HUDEP-2 (cell line): ENCODE results near the gene DGCR8.
"Not testable (repeated sequence)": the region's sequence is repeated elsewhere in the genome, so short reads cannot be mapped to it uniquely, and the experiment has no call there.

ENCODE experiments used
- DNase-seq, 76 experiments: peaks; one replicate each; lab custom pipeline; 2025; ENCODE audit not compliant: unreplicated experiment in 76 of 76; lab: John Stamatoyannopoulos, UW

Gene DGCR8

DNA sequence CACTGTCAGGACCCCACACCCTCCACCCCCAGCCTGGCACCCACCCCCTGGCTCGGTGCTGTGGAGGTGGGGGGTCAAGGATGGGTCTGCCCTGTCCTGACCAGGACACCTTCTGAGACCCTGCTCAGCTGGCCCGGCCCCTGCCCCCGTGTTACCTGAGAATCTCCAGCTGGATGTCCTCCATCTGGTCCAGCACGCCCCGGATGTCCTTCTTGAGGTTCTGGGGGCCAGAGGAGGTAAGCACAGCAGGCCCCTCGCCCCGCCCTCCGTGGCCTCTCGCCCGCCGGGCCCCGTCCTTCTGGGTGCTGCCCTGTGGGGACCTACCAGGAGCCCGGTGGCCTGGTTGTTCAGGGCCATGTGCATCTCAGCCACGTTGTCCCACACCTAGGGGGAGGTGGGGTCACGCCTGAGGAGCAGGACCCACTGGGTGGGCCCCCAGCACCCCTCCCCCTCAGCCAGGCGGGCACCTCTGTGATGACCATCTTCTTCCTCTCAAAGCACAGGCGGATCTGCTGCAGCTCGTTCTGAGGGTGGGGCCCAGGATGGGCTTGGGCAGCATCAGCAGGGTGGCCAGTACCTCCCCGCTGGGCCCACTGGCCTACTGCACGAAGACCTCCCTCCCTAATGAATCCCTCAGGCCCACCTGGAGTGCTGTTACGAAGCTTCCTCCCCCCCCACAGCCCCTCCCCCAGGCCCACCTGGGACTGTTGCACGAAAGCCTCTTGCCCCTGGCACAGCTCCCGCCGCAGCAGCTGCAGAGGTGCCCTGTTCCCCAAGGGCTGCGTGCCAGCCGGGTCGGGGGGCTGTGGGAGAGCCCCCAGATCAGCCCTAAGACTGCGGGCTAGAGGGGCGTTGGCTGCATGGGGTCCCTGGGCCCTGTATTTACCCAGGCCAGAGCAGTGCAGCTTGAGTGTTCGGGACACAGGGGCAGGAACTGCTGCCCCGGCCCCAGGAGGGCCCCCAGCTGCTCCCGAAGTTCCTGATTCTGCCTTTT, 69.5 kb downstream of the DGCR8 start:
- no peak for DNase-seq

DNA sequence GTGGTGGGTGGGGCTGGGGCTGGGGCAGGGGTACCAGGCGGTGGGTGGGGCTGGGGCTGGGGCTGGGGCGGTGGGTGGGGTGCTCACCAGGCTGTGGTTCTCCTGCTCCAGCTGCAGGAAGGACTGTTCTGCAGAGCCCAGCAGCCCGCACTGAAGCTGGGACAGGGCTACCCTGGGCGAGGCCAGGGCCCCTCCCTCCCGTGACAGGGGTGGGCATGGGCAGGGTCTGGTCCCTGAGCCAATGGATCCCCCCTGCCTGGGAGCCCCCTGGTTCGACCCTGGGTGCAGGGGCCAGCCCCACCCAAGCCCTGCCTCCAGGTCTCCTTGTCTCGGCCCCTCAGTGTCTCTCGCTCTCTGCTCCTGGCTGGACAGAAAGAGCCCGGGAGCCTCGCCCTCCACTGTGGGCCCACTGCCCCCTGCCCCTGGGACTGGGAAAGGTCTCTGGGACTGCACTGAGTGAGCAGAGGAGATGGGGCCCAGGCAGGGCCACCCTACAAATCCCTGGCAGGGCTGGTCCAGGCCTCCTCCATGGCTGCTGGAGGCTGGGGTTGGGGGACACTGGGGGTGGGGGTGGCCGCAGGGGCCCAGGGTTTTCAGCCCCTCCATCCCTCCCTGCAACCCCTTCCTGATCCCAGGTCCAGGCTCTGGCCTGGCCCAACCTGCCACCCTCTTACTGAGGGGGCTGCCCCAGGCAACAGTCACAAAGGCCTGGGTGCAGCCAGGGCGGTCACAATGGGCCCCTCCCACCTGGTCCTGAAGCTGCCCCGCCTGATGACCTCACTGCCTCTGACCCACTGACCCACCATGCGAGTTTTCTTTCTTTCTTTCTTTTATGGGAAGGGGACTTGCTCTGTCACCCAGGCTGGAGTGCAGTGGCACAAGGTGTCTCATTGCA, 70.6 kb downstream of the DGCR8 start, which contains the start of gene CCDC188:
Gene CCDC188 (minus strand): TSS at position 675 of the 895 bp plus-strand sequence. CDS start 69 bp downstream, at position 606.
- no peak for DNase-seq

DNA sequence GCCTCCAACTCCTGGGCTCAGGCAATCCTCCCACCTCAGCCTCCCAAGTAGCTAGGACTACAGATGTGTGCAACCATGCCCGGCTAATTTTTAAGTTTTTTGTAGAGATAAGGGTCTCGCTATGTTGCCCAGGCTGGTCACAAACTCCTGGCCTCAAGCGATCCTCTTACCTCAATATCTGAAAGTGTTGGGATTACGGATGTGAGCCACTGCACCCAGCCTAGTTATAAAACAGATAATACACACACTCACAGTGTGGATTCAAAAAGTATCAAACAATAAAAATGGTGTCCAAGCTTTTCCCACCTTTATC, 71.2 kb downstream of the DGCR8 start:
- no peak for DNase-seq

DNA sequence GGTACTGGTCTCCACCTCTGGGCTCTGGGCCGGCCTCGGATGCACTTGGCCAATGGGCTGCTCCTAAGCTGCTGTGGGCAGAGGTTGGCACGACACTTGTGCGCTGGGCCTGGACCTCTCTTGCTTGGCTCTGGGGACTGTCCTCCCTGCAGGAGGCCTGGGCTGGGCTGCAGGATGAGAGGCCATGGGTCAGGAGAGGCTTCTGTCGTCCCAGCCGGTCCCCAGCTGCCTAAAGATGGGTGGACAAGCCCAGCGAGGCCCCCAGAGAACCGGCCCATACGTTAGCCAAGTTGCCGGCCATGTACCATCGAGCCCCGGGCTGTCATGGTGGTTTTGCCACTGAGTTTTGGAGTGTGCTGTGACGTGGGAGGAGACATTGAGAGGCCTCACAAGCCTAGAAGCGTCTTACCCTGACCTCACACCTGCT, 72.4 kb downstream of the DGCR8 start:
- DNase-seq = no peak

DNA sequence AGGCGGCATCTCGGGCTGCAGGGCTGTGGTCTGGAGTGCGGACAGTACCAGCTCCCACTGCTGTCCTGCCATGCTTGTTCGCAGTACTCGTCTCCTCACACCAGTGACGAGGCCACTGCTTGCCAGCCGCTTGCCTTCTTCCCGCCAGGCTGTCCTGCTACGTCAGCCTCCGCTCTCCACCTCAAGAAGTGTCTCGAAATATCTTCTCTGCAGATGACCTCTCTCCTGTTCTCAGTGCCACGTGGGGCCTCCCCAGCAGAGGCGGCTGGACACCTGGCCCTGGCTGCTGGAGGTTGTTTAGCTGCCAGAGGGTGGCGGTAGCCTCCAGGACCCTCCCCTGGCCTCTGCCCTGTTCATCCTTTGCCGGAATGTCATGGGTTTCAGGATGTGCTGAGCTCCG, 73.9 kb downstream of the DGCR8 start:
- no peak for DNase-seq

DNA sequence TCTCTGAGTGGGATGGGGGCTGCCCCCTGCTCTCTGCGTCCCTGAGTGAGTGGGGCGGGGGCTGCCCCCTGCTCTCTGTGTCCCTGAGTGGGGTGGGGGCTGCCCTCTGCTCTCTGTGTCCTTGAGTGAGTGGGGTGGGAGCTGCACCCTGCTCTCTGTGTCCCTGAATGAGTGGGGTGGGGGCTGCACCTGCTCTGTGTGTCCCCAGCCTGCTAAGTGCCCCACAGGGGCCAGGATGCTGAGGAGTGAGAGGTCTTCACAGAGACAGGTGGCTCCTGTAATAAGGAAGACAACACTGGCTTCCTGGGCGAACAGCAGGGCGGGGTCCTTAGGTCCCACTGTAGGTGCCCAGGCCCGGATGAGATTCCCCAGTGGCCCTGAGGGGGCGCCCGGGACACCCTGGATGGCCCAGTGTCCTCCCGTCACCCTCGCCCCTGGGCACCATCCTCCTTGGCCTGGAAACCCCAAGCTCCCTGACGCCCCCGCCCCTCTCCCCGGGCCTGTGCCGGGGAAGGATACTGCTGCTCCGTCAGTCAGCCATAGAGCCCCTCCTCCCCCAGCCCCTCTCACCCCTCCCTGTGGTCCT, 74.7 kb downstream of the DGCR8 start:
- DNase-seq = no peak

DNA sequence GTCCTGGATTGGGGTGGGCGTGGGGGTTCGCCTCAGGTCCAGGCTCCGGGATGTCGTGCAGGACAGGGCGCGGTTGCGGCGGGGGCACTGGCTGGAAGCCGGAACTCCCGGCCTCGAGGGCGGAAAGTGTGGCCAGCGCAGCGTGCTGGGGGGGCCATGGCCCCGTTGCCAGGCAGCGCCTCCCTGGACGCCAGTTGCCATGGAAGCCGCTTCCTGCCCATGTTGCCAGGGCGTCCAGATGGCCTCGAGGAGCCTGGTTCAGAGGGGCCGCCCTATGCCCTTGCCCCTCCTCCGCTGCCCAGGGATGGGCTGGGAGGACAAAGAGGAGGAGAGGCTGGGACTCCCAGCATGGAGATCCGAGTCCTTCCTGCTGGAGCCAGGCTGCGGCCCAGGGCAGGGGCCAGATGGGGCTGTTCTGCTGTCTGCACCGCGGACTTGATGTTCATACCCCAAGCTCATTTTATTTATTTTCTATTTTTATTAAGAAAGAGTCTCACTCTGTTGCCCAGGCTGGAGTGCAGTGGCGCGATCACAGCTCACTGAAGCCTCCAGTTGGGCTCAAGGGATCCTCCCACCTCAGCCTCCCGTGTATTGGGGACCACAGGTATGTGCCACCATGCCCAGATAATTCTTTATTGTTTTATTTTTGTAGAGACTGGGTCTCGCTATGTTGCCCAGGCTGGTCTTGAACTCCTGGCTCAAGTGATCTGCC, 75.4 kb downstream of the DGCR8 start:
- DNase-seq = no peak

DNA sequence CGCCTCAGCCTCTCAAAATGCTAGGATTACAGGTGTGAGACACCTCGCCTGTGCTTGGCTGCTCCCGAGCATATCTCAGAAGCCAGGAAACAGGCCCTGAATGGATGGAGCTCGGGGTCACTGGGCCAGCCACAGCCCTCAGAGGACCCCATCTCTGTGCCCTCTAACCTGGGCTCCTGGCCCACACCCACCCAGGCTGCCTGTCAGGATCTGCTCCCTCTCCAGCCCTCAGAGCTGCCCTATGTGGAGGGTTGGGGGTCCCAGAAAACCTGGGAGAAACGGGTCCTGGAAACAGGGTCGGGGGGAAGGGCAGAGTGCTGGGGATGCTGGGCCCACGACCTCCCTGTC, 76.0 kb downstream of the DGCR8 start:
- no peak for DNase-seq

DNA sequence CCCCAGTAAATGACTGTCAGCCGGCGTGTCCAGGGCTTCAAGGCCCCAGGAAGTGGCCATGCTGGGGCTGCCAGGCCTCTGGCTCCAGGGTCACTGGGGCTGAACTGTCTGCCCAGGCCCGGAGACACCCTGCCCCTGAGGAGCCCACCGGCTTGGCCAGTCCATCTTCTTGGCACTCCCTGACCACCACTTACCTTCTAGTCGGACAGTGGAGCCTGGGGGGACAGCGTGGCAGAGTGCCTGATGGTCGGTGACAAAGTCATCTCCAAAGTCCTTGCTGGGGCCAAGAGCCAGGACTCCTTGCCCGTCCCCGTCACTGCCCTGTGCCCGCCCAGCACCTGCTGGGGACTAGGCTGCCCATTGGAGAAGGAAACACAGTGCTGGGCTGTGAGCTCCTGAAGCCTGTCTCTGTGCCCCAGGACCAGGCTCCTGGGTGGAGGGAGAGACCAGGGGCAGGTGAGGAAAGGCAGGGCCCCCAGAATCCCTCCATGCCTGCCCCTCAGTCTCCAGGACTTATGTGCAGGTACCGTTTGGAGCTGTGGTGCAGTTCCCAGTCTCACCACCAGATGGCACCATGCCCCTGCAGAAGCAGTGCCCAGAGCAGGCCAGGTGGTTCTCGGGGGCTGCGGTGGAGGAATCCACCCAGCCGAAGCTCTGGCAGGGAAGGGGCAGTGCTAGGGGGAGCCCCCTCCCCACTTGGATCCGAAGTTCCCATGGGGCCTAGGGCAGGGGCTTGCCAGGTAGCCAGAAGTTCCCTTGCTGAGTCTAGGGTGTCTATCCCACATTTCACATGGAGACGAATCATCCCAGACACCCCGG, 76.8 kb downstream of the DGCR8 start:
- DNase-seq = peak in 67 of 76 experiments; percentile 7 to 86 (median 57)

DNA sequence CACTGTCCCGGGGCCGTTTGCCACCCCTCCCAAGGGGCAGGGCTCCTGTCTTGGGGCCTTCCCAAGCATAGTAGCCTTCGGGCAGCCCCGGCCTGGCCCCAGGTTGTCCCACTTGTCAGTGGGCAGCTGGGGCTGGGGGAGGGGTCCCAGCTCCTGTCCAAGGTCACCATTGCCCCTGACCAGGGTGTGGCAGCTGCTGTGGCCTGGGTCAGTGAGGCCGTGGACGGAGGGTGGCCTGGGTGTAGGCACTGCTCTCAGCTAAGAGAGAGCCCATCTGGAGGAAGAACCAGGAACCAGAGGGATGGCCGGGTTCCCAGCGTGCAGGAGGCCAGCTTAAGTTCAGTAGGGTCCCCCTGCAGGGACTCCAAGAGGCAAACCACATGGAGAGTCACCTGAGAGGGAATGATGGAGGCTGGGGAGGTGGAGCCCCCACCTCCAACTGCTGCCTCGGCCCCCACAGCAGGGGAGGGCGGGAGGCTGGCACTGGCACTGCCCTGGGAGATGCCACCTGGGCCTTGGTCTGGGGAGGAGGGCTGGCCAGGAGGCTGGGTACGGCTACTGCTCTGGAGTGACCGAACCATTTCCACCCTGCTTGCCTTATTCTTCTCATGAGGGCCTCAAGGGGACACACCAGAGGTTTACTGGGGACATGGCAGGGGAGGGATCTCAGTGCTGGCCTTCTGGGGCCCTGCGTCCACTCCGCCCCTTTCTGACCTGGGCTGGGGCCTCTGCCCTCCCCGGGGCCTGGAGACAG, 77.6 kb downstream of the DGCR8 start:
- DNase-seq = no peak

DNA sequence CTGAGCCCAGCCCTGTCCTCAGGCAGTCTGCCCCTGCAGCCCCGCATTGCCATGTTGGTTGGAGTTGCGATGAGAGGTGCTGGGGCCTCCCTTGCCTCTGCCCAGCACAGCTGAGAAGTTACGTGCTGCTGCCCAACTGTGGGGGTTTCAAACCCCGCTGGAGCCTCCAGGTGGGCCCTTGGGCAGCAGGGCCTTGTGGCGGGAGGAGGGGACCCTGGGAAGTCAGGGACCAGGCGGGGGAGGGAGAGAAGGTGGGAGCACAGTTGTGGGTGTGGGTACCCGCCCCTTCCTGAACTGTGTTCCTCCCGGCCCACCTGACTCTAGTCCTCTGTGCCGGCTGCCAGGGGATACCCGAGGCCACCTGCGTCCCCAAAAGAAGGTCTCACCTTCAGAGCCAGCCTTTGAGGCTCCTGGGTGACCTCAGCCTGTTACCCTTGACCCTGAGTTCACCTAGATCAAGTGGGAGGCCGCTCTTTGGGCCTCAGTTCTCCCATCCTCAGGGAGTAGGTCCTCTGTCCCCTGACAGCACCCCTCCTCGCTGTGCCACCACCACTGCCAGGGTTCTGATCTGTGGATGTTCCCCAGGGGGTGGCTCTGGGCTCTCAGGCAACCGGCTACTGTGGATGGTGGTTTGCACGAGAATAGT, 78.5 kb downstream of the DGCR8 start:
- no peak for DNase-seq

DNA sequence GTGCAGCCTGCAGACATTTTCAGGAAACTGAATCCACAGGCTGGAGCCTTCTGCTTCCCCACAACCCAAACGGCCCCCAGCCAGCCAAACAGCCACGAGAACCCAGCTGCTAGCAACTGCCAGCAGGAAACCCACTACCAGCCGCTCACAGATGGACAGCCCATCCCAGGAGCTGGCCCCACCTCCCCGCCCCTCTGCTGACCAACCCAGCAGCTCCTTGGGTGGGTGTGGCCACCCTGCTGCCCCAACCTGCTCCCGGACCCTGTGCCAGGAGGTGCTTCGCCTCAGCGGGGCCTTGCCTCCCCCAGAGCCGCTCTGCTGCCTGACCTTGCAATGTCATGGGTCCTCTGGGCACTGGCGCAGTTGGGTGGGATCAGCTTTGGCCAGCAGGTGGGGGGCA, 79.0 kb downstream of the DGCR8 start:
- no peak for DNase-seq

DNA sequence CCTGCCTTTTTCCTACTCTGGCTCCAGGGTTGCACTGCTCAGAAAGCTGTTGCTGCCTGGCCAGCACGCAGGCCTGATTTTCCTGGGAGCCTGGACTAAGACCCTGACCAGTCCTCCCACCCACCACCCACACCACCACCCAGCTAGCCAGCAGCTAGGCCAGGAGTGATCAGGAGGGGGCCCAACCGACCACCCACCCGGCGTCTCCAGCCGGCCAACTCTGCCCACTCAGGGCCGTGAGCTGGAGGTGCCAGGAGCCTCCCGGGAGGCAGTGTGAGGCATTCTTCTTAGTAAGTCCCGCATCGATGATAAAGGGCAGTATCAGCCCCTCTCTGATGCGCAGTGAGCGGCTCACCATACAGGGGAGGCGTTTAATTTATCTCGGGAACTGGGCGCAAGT, 79.5 kb downstream of the DGCR8 start:
- not testable (repeated sequence) for DNase-seq

DNA sequence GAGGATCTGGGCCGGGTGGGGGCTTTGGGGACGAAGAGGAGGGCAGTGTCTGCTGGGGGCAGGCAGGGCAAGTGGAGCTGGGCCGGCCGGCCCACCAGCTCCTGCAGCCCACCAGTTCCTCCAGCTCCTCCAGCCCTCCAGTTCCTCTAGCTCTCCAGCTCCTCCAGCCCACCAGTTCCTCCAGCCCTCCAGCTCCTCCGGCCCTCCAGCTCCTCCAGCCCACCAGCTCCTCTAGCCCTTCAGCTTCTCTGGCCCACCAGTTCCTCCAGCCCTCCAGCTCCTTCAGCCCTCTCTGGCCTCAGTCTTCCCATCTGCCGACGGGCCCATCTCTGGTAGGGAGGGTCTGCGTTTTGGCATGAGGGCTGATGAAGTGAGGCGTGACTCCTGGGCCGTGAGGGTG, 80.0 kb downstream of the DGCR8 start:
- DNase-seq = no peak
